NCI-H1048 (cell line): Measurements from ENCODE around the gene KNTC1.
"Not testable (repeated sequence)": the region's sequence is repeated elsewhere in the genome, so short reads cannot be mapped to it uniquely, and the experiment has no call there.

Experiments used
- DNase-seq: peaks from one replicate; lab custom pipeline; 2025; lab: John Stamatoyannopoulos, UW

KNTC1 gene

GRCh38 chr12:122646517-122647217 lies 119.6 kb downstream of the KNTC1 start:
- DNase-seq = no peak

GRCh38 chr12:122651520-122652224 lies 124.6 kb downstream of the KNTC1 start:
- DNase-seq = no peak

- not testable (repeated sequence) for DNase-seq
These were observed 126.2 kb downstream of the KNTC1 start for GRCh38 chr12:122653291-122653690.

- no peak for DNase-seq
These were observed 129.2 kb downstream of the KNTC1 start for GRCh38 chr12:122656298-122656697.

- DNase-seq = no peak
These were observed 132.5 kb downstream of the KNTC1 start for GRCh38 chr12:122659579-122659978.

GRCh38 chr12:122661246-122661645 lies 134.2 kb downstream of the KNTC1 start:
- DNase-seq = no peak

- no peak for DNase-seq
These were observed 134.9 kb downstream of the KNTC1 start for GRCh38 chr12:122661938-122662337.

- no peak for DNase-seq
These were observed 138.3 kb downstream of the KNTC1 start for GRCh38 chr12:122665349-122665748.

GRCh38 chr12:122665759-122666158 lies 138.7 kb downstream of the KNTC1 start:
- no peak for DNase-seq

- DNase-seq = no peak
These were observed 141.2 kb downstream of the KNTC1 start for GRCh38 chr12:122668268-122668667.

- DNase-seq = no peak
These were observed 142.5 kb downstream of the KNTC1 start for GRCh38 chr12:122669397-122670070.

GRCh38 chr12:122672515-122672914 lies 145.5 kb downstream of the KNTC1 start:
- DNase-seq = no peak
